Measurements from ENCODE around the gene ADM5.
A peak's percentile ranks its signal among the peaks of the same experiment; 100 is the strongest.

Gene ADM5

GRCh38 chr19:49679771-49680413 lies 9.5 kb upstream of the ADM5 start:
- DNase-seq, result no peak

DNA sequence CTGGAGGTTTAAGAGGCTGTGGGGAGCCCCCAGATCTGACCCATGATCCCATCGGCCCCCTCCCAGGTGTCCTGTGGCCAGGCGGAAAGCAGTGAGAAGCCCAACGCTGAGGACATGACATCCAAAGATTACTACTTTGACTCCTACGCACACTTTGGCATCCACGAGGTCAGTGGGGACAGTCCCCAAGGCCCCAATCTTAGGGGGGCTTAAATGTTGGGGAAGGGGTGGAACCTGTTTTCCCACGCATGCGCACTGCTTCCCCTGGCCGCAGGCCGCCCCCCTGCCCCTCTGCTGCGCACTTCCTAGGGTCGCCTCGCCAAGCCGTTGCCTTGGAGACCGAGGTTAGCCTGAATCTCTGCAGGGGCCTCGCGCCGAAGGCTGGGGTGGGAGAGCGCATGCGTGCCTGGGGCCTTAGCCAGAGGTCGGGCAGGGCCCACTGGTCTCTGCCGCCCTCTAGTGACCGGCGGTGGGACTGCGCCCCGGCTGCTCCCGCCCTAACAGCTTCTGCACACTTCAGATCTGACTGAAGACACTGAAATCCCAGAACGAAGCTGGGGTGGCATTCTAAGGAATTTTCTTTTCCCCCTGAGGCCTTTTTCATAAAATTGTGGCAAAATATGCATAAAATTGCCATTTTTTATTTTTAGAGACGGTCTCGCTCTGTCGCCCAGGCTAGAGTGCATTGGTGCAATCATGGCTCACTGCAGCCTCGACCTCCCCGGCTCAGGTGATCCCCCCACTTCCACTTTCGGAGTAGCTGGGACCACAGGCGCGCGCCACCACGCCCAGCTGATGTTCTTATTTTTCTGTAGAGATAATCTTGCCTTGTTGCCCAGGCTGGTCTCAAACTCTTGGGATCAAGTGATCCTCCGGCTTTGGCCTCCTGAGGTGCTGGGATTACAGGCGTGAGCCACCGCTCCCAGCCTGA lies 8.7 kb upstream of the ADM5 start:
- peak in 54 of 56 donors; percentile 36 to 94 (median 77) for DNase-seq

DNA sequence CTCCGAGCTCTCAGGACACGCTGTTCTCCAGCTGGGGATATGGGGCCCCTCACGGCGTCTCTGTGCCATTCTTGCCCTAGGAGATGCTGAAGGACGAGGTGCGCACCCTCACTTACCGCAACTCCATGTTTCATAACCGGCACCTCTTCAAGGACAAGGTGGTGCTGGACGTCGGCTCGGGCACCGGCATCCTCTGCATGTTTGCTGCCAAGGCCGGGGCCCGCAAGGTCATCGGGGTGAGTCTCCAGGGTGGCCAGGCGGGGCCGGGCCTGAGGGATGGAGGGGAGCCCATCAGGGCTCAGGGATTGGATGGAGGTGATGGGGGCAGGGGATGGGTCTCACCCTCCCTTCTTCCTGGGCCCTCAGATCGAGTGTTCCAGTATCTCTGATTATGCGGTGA lies 7.6 kb upstream of the ADM5 start:
- DNase-seq, result no peak

- DNase-seq, result no peak
Measured at GRCh38 chr19:49682274-49682673, 7.1 kb upstream of the ADM5 start.

- DNase-seq, result no peak
Measured at GRCh38 chr19:49683814-49684250, 5.6 kb upstream of the ADM5 start.

GRCh38 chr19:49684251-49684982 lies 5.0 kb upstream of the ADM5 start:
- DNase-seq, result no peak

- no peak for DNase-seq
Measured at GRCh38 chr19:49684983-49685553, 4.3 kb upstream of the ADM5 start.

DNA sequence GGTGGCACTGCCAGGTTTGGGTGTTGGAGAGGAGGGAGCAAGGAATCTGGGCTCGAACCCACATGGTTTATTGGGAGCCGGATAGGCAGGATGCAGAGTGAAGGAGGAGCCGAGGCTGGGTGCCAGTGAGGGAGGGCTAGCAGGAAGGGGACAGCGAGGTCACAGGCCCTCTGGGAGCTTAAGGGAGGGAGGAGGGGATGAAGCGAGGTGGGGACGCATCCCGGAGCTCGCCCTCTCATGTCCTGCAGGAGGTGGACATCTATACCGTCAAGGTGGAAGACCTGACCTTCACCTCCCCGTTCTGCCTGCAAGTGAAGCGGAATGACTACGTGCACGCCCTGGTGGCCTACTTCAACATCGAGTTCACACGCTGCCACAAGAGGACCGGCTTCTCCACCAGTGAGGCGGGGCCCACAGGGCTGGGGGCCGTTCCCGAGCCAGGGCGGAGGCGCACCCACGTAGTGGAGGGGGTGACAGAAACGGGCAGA lies 3.5 kb upstream of the ADM5 start:
- DNase-seq, result no peak

GRCh38 chr19:49686503-49687088 lies 2.8 kb upstream of the ADM5 start:
- no peak for DNase-seq

DNA sequence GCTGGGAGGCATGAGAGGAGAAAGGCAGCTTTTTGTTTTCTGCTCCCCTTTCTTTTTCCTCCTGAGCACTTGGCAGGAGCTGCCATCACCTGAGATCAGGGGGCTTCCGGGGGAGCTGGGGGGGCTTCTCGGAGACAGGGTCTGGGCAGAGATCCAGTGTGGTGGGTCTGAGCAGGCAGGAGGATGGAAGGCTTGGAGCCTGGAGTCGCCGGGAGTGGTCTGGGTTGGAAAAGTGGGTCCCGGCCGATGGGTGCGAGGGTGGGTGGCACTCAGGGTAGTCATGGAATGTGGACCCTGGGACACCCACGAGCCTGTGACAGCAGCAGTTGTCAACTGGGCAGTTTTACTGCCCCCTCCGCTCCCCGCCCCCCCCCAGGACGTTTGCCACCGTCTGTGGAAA lies 2.2 kb upstream of the ADM5 start:
- no peak for DNase-seq

DNA sequence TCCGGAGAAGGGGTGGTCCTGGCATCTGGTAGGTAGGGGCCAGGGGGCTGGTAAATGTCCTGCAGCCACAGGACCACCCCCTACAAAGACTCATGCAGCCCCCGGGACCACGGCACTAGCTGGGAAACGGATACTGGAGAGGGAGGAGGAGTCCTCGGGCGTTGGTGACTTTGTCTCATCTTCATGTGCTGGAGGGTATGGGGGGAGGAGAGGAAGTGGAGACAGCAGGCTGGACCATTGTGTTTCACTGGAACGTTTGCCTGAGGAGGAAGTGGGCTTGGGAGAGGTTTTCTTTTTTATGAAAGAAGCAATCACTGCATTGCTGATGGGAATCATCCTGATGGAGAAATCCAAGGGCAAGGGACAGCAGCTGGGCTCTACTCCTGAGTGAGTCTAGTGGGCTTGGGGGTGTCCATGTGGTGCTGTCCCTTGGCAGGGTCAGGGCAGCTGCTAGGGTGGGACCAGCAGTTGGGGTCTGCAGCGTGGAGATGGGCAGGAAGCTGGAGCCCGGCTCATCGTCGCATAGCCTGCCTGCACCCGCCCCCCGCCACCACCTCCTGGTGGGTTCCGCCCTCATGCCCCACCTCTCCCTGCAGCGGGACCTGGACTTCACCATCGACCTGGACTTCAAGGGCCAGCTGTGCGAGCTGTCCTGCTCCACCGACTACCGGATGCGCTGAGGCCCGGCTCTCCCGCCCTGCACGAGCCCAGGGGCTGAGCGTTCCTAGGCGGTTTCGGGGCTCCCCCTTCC lies 1.7 kb upstream of the ADM5 start:
- DNase-seq, result no peak

- DNase-seq, result no peak
Measured at GRCh38 chr19:49688531-49689132, 762 bp upstream of the ADM5 start.

DNA sequence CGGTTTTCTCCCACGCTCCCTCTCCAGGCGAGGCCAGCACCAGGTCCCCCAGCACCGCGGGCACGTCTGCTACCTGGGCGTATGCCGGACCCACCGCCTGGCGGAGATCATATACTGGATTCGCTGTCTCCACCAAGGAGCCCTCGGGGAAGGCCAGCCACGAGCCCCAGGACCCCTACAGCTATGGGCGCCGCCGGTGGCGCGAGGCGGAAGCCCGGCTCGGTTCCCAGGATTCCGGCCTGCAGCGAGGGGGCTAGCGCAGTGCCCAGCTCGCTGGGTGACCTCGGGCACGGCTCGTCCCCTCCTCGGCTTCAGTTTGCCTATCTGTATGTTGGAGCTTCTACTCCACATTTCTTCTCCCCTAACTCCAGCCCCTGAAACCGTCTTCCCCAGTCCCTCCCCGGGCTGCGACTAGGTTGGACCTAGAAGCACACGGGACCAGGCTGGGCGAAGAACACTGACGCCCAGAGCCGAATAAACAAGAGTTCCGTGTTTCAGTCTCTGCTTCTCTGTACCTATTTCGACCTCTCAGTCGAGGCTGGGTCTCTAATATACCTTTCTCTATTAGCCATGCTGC lies 773 bp downstream of the ADM5 start:
- peak in 5 of 56 donors; percentile 17 to 51 (median 39) for DNase-seq

DNA sequence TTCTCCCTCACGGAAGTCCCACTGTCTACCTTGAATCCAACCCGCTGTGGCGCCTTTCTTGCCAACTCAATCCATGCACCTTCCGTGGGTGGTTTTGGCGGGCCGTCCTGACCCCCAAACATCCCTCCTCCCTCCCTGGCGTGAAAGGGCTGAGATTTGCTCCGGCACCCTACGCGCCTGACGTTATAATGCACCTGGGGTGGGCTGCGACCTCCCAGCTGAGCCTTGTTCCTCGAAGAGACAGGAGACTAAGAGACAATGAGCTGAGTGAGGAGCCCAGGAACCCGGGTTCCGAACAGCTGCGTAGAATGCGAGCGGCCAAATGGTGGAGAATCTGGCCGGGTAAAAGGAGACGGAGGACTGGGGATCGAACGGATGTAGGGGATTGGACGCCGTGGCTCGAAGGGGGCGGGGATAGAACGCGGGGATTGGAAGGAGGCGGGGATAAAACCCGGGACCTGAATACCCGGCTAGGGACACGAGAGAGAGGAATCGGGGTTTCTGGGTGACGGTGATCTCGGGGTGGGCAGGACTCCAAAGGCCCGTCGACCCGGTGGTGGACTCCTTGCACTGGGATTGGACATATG lies 1.4 kb downstream of the ADM5 start, which contains the start of gene CPT1C:
TSS of gene CPT1C (plus strand) at position 461 of the 587 bp plus-strand sequence. CDS start 1,137 bp downstream, outside the sequence.
- DNase-seq, result peak in 55 of 56 donors; percentile 40 to 94 (median 80)

GRCh38 chr19:49691243-49692146 lies 2.1 kb downstream of the ADM5 start:
- peak in 54 of 56 donors; percentile 14 to 88 (median 69) for DNase-seq

DNA sequence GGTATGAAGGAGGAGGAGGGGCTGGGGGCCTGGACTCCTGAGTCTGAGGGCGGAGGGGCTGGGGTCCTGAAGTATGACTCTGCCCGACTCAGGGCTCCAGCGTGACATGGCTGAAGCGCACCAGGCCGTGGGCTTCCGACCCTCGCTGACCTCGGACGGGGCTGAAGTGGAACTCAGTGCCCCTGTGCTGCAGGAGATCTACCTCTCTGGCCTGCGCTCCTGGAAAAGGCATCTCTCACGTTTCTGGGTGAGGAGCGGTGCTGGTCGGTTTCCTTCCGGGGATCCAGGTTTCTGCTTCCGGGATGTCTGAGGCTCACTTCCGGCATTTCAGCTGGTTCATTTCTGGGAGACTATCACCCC lies 2.7 kb downstream of the ADM5 start:
- DNase-seq, result peak in 26 of 56 donors; percentile 9 to 76 (median 29)

GRCh38 chr19:49696115-49696514 lies 6.7 kb downstream of the ADM5 start:
- no peak for DNase-seq

DNA sequence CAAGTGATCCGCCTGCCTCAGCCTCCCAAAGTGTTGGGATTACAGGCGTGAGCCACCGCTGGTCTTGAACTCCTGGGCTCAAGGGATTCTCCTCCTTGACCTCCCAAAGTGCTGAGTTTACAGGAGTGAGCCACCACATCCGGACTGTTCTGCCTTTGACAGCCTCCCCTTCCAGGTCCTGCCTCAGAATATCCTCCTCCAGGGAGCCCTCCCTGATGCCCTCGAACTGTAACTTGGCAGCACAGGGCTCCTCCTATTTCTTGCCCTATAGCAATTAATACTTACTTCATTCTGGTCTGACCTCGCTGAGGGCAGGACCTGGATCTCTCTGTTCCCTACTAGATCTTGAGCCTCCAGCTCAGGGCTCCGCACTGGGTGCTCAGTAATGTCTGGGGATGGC lies 7.5 kb downstream of the ADM5 start:
- DNase-seq, result no peak

Data from nucleus accumbens (tissue), 56 donors.